GM21576 (cell line): ENCODE results near the gene GPNMB.
"Not testable (repeated sequence)": the region's sequence is repeated elsewhere in the genome, so short reads cannot be mapped to it uniquely, and the experiment has no call there.

Experiments
- ATAC-seq: cut with Tn5 transposase; IDR thresholded peaks from one replicate; pipeline ENCODE4 v1.9.1; 2021; ENCODE audit warnings: mild to moderate bottlenecking, moderate library complexity; ENCODE audit not compliant: unreplicated experiment

Gene GPNMB

GRCh38 chr7:23298885-23299769, 52.6 kb downstream of the GPNMB start, which contains the start of gene MALSU1:
Gene MALSU1, plus strand, starts transcription at chr7:23299339. Its CDS starts 14 bp downstream, at chr7:23299353.
- peak; percentile 99 for ATAC-seq

GRCh38 chr7:23299770-23300300, 53.3 kb downstream of the GPNMB start:
- ATAC-seq, result no peak

- no peak for ATAC-seq
Observed at GRCh38 chr7:23306936-23307521, 60.5 kb downstream of the GPNMB start.

- no peak for ATAC-seq
Observed at GRCh38 chr7:23308754-23309153, 62.2 kb downstream of the GPNMB start.

- ATAC-seq, result not testable (repeated sequence)
Observed at GRCh38 chr7:23312141-23312540, 65.6 kb downstream of the GPNMB start.

GRCh38 chr7:23315366-23315765, 68.8 kb downstream of the GPNMB start:
- no peak for ATAC-seq
